NB4 (cell line): ENCODE results near the gene GNG8.

Experiments used
- CTCF ChIP-seq: IDR thresholded peaks from one replicate; pipeline ENCODE4 v1.5.1; 2012; ENCODE audit warnings: low read depth, low read length
- MAX ChIP-seq: IDR thresholded peaks from 2 replicates; pipeline ENCODE4 v1.6.1; 2011; ENCODE audit warnings: low read depth, low read length
- POLR2A ChIP-seq: IDR thresholded peaks from 2 replicates; pipeline ENCODE4 v1.6.1; 2011; ENCODE audit warnings: mild to moderate bottlenecking; ENCODE audit not compliant: insufficient read length; ENCODE audit errors: extremely low read depth

GRCh38 chr19:46614114-46614722 is 21.8 kb downstream of the GNG8 start:
- TF ChIP-seq CTCF: peak; percentile 100
- no peak for TF ChIP-seq POLR2A
- no peak for TF ChIP-seq MAX
